Testis (tissue), 2 donors: Measurements from ENCODE around the gene SPATC1L.

Experiments used
- POLR2A ChIP-seq: fragments of 450-650 bp; IDR thresholded peaks from one replicate; pipeline ENCODE4 v1.6.1; 2017; ENCODE audit warnings: antibody characterized with exemption, mild to moderate bottlenecking, moderate library complexity
- TF ChIP-seq, protein P1 (sequence below), 3 experiments: fragments of 450-650 bp in 2 of 3; fragments of 200-600 bp in 1 of 3; sonication (generic) in 1 of 3; IDR thresholded peaks; one replicate each; pipeline ENCODE4 v1.5.1; 2016 to 2019; ENCODE audit warnings: antibody characterized with exemption in 3 of 3, mild to moderate bottlenecking in 2 of 3, moderate library complexity in 1 of 3

DNA sequence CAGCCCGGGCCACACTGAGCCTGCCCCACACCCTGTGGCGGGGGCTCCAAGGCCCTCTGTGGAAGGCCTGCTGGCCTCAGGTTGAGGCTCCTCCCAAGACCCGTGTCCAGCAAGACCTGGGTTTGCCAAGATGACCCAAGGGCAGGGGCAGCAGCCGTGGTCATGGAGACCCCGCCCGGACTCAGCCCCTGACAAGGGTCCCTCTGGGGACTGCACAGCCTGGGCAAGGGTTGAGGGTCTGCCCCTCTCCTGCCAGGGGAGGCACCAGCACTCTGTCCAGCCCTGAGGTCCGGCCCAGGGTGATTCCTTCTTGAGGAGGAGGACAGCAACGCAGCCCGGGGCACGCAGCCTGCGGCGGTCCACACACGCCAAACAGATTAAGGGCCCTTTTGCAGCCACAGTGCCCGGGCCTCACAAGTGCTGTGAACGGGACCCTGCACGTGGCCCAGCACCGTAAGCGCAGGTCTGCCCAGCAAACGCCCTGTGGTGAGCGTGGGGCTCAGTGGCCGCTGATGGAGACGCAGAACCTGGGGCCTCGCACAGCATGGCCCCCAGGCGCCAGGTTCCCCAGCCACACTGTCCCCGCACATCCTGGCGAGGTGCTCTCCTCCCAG is 3.4 kb downstream of the SPATC1L start:
- no peak for TF ChIP-seq POLR2A
- TF ChIP-seq, protein P1, sequence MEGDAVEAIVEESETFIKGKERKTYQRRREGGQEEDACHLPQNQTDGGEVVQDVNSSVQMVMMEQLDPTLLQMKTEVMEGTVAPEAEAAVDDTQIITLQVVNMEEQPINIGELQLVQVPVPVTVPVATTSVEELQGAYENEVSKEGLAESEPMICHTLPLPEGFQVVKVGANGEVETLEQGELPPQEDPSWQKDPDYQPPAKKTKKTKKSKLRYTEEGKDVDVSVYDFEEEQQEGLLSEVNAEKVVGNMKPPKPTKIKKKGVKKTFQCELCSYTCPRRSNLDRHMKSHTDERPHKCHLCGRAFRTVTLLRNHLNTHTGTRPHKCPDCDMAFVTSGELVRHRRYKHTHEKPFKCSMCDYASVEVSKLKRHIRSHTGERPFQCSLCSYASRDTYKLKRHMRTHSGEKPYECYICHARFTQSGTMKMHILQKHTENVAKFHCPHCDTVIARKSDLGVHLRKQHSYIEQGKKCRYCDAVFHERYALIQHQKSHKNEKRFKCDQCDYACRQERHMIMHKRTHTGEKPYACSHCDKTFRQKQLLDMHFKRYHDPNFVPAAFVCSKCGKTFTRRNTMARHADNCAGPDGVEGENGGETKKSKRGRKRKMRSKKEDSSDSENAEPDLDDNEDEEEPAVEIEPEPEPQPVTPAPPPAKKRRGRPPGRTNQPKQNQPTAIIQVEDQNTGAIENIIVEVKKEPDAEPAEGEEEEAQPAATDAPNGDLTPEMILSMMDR (IDR thresholded peaks at IDR 0.05), result no peak
